Small intestine (tissue), 7 donors: ENCODE data around the gene RBM14. TPM values are rescaled to one million over a fixed set of nuclear protein-coding genes. Genes with fewer than 3 reads are reported as not detected.
"Not testable (repeated sequence)": the region's sequence is repeated elsewhere in the genome, so short reads cannot be mapped to it uniquely, and the experiment has no call there.

Experiments used
- DNase-seq, 2 donors: peaks; one replicate each; pipeline versions ENCODE4 v3.0.0 to v3.0.0-alpha.2; 2013
- FAIRE-seq: peaks from 2 replicates; lab custom pipeline; 2012; peaks lifted over from hg19 to GRCh38; lab: Jason Lieb, UNC
- H3K27ac ChIP-seq, 3 donors: one replicate each; pipeline ENCODE4 v1.5.1; 2013; ENCODE audit warnings: low read length in 2 of 3, mild to moderate bottlenecking in 2 of 3, control low read depth in 1 of 3, inconsistent platforms in 1 of 3, low read depth in 1 of 3, moderate library complexity in 1 of 3
- H3K27me3 ChIP-seq, 3 donors: one replicate each; pipeline ENCODE4 v1.6.1; 2013; ENCODE audit warnings: low read length in 3 of 3, inconsistent platforms in 1 of 3; ENCODE audit not compliant: control insufficient read depth in 3 of 3, insufficient read depth in 3 of 3
- H3K36me3 ChIP-seq, 3 donors: one replicate each; pipeline ENCODE4 v1.6.1; 2013; ENCODE audit warnings: low read length in 3 of 3, inconsistent platforms in 1 of 3, low read depth in 1 of 3, mild to moderate bottlenecking in 1 of 3, moderate library complexity in 1 of 3; ENCODE audit not compliant: control insufficient read depth in 3 of 3, insufficient read depth in 2 of 3
- H3K4me1 ChIP-seq, 3 donors: one replicate each; pipeline ENCODE4 v1.6.1; 2013; ENCODE audit warnings: low read length in 2 of 3, inconsistent platforms in 1 of 3, low read depth in 1 of 3, mild to moderate bottlenecking in 1 of 3, moderate library complexity in 1 of 3; ENCODE audit not compliant: control insufficient read depth in 3 of 3, insufficient read depth in 2 of 3
- H3K4me3 ChIP-seq, 3 donors: one replicate each; pipeline ENCODE4 v1.5.1; 2013; ENCODE audit warnings: low read length in 3 of 3, control low read depth in 1 of 3, inconsistent platforms in 1 of 3, low read depth in 1 of 3, mild to moderate bottlenecking in 1 of 3, moderate library complexity in 1 of 3
- H3K9me3 ChIP-seq, 2 donors: one replicate each; pipeline ENCODE4 v1.6.1; 2013; ENCODE audit warnings: low read depth in 1 of 2, low read length in 1 of 2; ENCODE audit not compliant: control insufficient read depth in 2 of 2, insufficient read depth in 1 of 2
- WGBS, 3 donors: extraction: QIAGEN DNeasy Blood & Tissue Kit; methylation state at CpG; one replicate each; pipeline ENCODE4 v1.1.7; 2013; 5-methylcytosine and 5-hydroxymethylcytosine counted together
- polyA plus RNA-seq, 4 donors: library from polyadenylated mRNA; stranded (reverse) in 3 of 4; unstranded in 1 of 4; fragments of 200-250 nt in 3 of 4; fragments of 120-200 nt in 1 of 4; gene quantifications; one replicate each; pipeline versions ENCODE4 v1.2.1 to v1.2.3, GENCODE V29; 2013
- donor health status: healthy with polysubstance abuse.
- donor health status: control.
- donor health status: control.
- donor health status: Bipolar disorder and iron deficiency.
- donor health status: healthy.

RBM14 gene
- polyA plus RNA-seq, 4 donors: 17.0 to 63.4 (median 32.6) TPM

- no peaks in the 10 kb centered on the region for H3K4me1 ChIP-seq
- H3K36me3 ChIP-seq: peaks cover 5 to 62% (median 17%) of the 10 kb centered on the region in 3 donors
- H3K27ac ChIP-seq: no peak overlapping the region
- FAIRE-seq: no peak
- H3K9me3 ChIP-seq: no peaks in the 10 kb centered on the region
- H3K4me3 ChIP-seq: no peak overlapping the region
- no peaks in the 10 kb centered on the region for H3K27me3 ChIP-seq
- DNase-seq: no peak
- 84 to 86% (median 85%) methylated on average over 6 of the region's 6 CpGs for WGBS, 3 donors
These were observed 15.5 kb downstream of the RBM14 start for GRCh38 chr11:66631883-66632282.

GRCh38 chr11:66632952-66633351, 16.5 kb downstream of the RBM14 start:
- Histone ChIP-seq H3K9me3 (no peaks in the 10 kb centered on the region), H3K36me3 (peaks cover 3 to 57% (median 12%) of the 10 kb centered on the region in 3 donors), H3K27ac (no peak overlapping the region), H3K4me1 (peaks cover 4 to 8% (median 4%) of the 10 kb centered on the region in 3 donors), H3K27me3 (no peaks in the 10 kb centered on the region), H3K4me3 (no peak overlapping the region)
- FAIRE-seq: no peak
- 86 to 90% (median 87%) methylated on average over 2 of the region's 2 CpGs for WGBS, 3 donors
- DNase-seq: no peak

GRCh38 chr11:66636411-66636810, 20.0 kb downstream of the RBM14 start:
- Histone ChIP-seq H3K4me1 (peaks cover 9 to 22% (median 20%) of the 10 kb centered on the region in 3 donors), H3K27ac (no peak overlapping the region), H3K36me3 (peaks cover 5 to 40% (median 9%) of the 10 kb centered on the region in 3 donors), H3K27me3 (no peaks in the 10 kb centered on the region), H3K9me3 (no peaks in the 10 kb centered on the region), H3K4me3 (no peak overlapping the region)
- FAIRE-seq (no peak), DNase-seq (no peak)
- 63 to 82% (median 81%) methylated on average over 3 of the region's 3 CpGs for WGBS, 3 donors

DNA sequence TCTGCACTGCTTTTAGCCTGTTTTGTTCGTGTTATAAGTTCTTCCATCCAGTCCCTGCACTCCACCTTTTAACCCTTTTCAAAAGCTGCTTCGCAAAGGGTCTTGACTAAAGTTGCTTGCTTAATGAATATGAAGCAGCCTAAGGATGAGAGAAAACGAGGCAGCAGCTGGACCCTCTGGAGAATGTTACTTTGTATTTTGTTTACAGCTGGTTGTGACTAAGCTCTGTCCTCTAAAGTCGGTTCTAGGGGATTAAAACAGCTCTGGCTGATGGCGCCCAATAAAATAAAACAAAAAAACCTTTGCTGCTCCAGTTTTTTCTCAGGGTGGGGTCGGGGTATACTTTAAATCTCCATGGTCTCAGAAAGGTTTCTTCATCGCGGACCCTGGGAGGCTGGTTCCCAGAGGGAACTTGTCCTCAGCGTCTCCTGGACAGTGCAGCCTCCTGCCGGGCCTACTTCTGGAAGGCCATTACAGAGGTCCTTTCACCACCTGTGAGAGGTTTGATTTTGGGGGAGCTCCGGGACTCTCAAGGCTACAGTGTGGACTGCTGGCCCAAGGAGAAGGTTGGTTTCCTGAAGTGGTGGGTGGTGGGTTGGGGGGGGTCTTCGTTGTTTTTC, 21.2 kb downstream of the RBM14 start:
- Histone ChIP-seq H3K9me3 (no peaks in the 10 kb centered on the region), H3K4me3 (peak overlapping the region in 2 of 3 donors; percentile 40 to 81), H3K4me1 (peaks cover 9 to 30% (median 26%) of the 10 kb centered on the region in 3 donors), H3K27me3 (no peaks in the 10 kb centered on the region), H3K27ac (peak overlapping the region; percentile 34 to 87 (median 73)), H3K36me3 (peaks cover 5 to 35% (median 13%) of the 10 kb centered on the region in 3 donors)
- DNase-seq (no peak), FAIRE-seq (no peak)
- WGBS, 3 donors: 41 to 51% (median 43%) methylated on average over 12 of the region's 12 CpGs

DNA sequence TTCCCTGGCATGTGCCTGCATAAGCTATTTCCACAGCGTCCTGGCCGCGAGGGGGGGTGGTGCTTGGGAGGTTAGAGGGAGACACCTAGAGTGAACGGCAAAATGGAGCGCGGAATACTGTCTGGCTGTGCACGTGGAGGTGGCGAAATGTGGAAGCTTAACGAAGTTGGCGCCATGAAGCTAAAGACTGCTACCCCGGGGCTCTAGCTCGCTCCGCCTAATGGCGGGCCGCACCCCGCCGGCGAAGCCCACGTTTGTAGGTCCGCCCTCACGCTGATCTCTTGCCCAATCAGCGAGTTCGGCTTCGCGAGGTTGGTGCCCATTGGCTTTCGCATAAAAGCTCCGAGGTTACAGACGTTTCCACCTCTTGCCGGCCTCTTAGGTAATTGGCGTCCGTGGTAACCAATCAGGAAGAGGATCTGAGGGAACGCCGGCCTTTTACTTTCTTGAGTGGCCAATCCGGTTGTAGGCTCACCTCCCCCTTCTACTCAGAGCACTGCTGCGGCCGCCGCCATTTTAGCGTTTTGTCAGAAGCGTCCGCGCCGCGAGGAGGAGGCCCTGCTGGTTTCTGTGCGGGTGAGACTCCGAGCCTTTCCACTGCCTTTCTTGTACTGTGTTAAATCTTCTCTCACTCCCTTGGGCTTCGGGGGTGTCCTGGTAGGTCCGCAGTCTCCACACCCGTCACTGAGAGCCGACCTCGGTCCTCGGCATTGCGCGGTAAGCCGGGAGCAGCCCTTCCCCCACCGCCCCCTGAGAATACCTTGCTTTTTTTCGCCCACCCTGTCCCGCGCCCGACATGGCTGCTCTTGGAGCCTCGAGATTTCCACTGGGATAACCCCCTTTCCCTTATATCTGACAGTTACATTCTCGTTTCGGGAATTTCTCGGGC, 22.0 kb downstream of the RBM14 start, which contains the start of gene RBM4:
TSS of gene RBM4 (plus strand) at position 527 of the 889 bp plus-strand sequence. CDS start 1,009 bp downstream, outside the sequence.
- no peaks in the 10 kb centered on the region for H3K9me3 ChIP-seq
- WGBS, 3 donors: 0 to 1% (median 0%) methylated on average over 62 to 63 of the region's 63 CpGs

GRCh38 chr11:66639066-66639813, 22.8 kb downstream of the RBM14 start:
- WGBS, 3 donors: 0 to 2% (median 1%) methylated on average over 27 of the region's 27 CpGs
- Histone ChIP-seq H3K9me3 (no peaks in the 10 kb centered on the region), H3K36me3 (peaks cover 13 to 38% (median 24%) of the 10 kb centered on the region in 3 donors), H3K27ac (peak overlapping the region; percentile 79 to 98 (median 90)), H3K4me3 (peak overlapping the region; percentile 79 to 82 (median 81)), H3K27me3 (no peaks in the 10 kb centered on the region), H3K4me1 (peaks cover 9 to 40% (median 35%) of the 10 kb centered on the region in 3 donors)
- FAIRE-seq (no peak), DNase-seq (peak; percentile 45 to 77)

More for the DNA sequence above, 22.0 kb downstream of the RBM14 start, which contains the start of gene RBM4:
- Histone ChIP-seq H3K4me1 (peaks cover 9 to 33% (median 30%) of the 10 kb centered on the region in 3 donors), H3K27ac (peak within 1 kb of the TSS; percentile 79 to 98 (median 90)), H3K36me3 (peaks cover 5 to 33% (median 17%) of the 10 kb centered on the region in 3 donors), H3K27me3 (no peaks in the 10 kb centered on the region), H3K4me3 (peak within 1 kb of the TSS; percentile 79 to 82 (median 81))
- DNase-seq (peak; percentile 100), FAIRE-seq (no peak)

DNA sequence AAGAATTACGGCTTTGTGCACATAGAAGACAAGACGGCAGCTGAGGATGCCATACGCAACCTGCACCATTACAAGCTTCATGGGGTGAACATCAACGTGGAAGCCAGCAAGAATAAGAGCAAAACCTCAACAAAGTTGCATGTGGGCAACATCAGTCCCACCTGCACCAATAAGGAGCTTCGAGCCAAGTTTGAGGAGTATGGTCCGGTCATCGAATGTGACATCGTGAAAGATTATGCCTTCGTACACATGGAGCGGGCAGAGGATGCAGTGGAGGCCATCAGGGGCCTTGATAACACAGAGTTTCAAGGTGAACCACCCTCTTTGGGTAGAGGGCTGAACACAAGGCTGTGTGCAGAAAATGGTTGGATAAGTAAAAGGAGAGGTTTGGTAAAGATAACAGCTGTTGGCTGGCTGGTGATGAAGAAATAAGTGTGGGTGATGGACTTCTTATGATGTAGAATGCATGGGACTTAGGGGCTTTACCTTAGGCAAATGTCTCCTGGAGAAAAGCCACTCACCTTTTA, 23.4 kb downstream of the RBM14 start:
- not testable (repeated sequence) for H3K27me3 ChIP-seq, DNase-seq, H3K27ac ChIP-seq, FAIRE-seq, H3K9me3 ChIP-seq
- whole genome bisulfite sequencing, 3 donors: 44% methylated on average over 8 to 9 of the region's 10 CpGs
- Histone ChIP-seq H3K4me1 (peaks cover 9 to 44% (median 38%) of the 10 kb centered on the region in 3 donors), H3K4me3 (peak overlapping the region in 2 of 3 donors; percentile 79 to 81), H3K36me3 (peaks cover 18 to 38% (median 26%) of the 10 kb centered on the region in 3 donors)
